Stimulated activated CD4-positive, alpha-beta T cell treated with anti-CD3 and anti-CD28 coated beads, Interleukin-1b, Interleukin-23, amount 100 ng/mL, for 1 hour (primary cell): Measurements from ENCODE around the gene EXOC4.
"Not testable (repeated sequence)": the region's sequence is repeated elsewhere in the genome, so short reads cannot be mapped to it uniquely, and the experiment has no call there.

Experiments
- DNase-seq, 2 donors: peaks; one replicate each; pipeline ENCODE4 v3.0.0-alpha.2; 2020; ENCODE audit warnings: low read depth in 2 of 2

Gene EXOC4

GRCh38 chr7:133275446-133276095 lies 22.7 kb downstream of the EXOC4 start:
- DNase-seq = no peak

DNA sequence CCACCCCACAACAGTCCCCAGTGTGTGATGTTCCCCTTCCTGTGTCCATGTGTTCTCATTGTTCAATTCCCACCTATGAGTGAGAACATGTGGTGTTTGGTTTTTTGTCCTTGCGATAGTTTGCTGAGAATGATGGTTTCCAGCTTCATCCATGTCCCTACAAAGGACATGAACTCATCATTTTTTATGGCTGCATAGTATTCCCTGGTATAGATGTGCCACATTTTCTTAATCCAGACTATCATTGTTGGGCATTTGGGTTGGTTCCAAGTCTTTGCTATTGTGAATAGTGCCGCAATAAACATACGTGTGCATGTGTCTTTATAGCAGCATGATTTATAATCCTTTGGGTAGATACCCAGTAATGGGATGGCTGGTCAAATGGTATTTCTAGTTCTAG lies 26.1 kb downstream of the EXOC4 start:
- not testable (repeated sequence) for DNase-seq

DNA sequence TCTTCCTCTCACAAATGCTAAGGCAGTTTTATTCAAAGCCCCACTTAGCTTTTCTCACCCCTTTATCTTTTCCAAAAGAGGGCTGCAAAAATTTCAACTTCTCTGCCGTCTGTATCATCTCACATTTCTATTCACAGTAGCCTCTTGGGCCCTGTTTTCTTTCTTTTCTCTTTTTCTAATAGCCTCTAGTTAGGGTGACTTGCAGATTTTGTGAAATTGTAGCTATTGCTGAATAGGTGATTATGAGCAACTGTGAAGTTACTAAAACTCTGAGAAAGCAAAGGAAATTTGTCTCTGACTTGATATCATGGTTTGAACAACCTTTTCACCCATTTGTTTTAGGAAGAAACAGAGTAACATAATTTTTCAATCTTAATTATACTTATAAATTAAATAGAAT lies 29.2 kb downstream of the EXOC4 start:
- DNase-seq = no peak

- DNase-seq = no peak
These were observed 31.2 kb downstream of the EXOC4 start for GRCh38 chr7:133284092-133284491.

GRCh38 chr7:133288970-133289369 lies 36.1 kb downstream of the EXOC4 start:
- no peak for DNase-seq

GRCh38 chr7:133290041-133290440 lies 37.2 kb downstream of the EXOC4 start:
- DNase-seq = no peak

DNA sequence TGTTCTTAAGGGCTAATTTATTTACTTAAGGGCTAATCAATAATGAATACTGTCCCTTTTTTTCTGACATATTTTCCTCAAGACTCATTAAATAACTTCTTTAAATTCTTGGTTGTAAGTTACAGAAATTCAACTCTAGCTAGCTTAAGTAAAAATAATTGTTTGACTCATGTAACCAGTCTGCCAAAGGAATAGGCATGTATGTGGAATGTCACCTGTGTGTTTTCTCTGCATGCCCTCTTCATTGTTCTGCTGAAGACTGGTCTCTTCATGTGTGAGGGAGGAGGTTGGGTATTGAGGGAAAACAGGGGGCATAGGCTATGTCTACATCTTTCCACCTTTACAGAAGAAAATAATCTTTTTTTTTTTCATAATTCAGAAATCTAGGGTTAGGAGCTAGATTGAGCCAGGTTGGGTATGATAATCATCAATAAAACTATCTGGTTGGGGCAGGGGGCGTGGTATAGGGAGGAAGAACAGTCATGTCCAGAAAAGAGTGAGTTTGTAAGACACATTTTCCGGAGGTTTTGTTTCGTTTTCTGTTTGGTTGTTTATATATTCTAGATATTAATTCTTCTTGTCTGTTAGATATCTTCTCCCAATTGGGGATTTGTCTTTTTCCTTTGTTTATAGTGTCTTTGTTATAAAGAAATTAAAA lies 37.9 kb downstream of the EXOC4 start:
- no peak for DNase-seq

- DNase-seq = no peak
These were observed 39.8 kb downstream of the EXOC4 start for GRCh38 chr7:133292631-133293030.

GRCh38 chr7:133293384-133294160 lies 40.7 kb downstream of the EXOC4 start:
- no peak for DNase-seq

DNA sequence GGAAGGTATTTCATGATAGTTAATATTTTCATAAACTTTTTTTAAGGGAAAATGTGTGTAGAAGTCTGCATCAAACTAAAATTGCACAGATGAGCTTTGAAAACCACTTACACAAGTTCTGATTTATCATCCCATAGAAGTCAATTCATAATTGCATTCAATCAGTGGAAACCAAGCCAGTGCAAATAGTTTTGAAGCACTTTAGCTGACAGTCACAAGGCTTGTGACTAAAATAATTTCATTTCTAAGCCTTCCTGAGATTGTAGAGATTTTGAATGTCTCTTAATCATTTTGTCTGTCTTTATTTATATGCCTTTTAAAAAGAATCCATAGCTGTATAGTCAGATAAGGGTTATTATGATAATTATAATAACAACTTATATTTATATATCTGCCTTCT lies 41.4 kb downstream of the EXOC4 start:
- no peak for DNase-seq

DNA sequence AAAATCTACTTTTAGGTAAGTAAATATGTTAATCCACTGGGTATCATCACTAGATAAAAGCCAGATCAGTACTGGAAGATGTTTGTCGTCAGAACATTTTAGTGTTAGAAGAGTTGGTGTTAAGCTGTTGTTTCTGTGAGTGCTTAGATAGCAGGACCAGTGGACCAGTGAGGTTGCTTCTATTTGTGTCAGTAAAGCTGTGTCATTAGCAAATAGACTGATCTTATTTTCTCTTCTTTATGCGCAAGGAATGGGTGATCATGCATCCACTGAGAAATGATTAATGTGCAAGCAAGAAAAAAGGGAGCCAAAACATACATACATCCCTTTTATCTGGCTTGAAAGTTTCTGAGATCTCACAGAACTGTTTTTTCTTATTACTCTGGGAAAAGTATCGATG lies 42.6 kb downstream of the EXOC4 start:
- no peak for DNase-seq

- no peak for DNase-seq
These were observed 44.2 kb downstream of the EXOC4 start for GRCh38 chr7:133297093-133297492.

GRCh38 chr7:133298080-133298479 lies 45.2 kb downstream of the EXOC4 start:
- DNase-seq = no peak

DNA sequence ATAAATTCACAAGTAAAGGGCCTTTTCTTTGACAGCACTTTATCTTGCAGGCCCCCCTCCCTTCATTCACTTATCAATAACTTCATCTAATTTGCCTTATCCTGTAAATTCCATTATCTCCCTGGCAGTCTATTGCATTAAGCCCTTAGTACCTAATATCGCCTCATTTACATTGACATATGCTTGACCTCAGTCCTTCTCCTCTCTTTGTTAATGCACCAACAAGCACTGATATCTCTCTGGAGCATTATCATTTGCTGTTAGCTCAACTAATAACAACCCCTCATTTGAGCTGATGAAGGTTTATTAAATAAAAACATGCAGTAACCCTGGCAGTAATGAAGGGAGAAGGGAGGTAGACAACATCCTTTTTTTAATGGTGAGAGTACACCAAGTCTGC lies 46.8 kb downstream of the EXOC4 start:
- no peak for DNase-seq

GRCh38 chr7:133300088-133300487 lies 47.2 kb downstream of the EXOC4 start:
- no peak for DNase-seq

DNA sequence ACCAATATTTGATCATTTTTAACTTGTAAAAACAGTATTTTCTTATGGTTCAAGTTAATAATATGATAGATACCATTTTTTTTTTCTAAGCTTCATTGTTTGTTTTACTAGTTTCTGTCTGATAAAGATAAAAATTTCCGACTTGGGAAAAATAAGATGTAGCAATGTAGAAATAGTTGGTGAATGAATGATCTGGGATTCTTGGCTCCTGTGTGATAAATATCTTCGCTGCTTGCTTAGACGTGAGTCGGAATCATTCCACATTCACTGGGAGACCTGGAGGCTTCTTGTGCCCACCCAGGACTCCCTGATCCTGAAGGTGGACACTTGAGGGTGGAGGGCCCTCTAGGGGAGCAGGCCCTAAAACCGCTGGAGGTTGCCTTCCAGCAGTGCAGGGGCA lies 47.9 kb downstream of the EXOC4 start:
- no peak for DNase-seq

DNA sequence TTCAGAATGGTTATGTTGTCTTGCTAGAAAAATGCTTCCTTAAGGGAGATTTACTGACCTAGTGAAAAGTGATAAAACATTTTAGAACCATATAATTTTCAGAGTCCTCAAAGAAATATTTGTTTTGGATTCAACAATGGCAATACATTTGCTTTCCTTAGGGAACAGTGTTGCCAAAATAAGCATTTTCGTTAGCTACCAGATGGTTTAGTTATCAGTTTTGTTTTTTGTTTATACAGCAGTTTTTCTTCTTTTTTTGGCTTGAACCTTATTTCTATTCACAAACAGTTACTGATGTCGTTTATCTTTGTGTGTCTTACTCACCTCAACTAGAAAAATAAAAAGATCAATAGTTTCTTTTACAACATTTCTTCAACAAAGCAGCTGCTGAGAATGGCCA lies 48.6 kb downstream of the EXOC4 start:
- DNase-seq = no peak

- DNase-seq = no peak
These were observed 50.5 kb downstream of the EXOC4 start for GRCh38 chr7:133303372-133303771.

DNA sequence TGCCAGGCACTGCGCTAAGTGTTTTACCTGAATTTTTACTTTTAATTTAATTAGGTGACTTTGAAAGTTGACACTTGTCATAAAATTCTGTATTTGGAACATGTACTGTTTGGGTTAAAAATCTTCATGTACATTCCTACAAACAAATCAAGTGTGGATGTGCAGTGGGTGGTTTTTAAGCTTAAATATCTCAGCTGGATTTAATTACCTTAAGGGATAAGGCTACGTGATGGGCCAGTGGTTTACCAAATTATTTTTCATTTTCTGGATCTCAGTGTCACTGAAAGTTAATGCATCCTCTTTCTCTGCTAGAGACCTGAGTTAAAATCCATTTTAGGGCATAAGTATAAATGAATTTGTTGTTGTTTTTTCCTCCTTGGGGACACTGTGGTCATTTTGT lies 51.1 kb downstream of the EXOC4 start:
- DNase-seq = no peak

- no peak for DNase-seq
These were observed 56.5 kb downstream of the EXOC4 start for GRCh38 chr7:133309333-133309732.

DNA sequence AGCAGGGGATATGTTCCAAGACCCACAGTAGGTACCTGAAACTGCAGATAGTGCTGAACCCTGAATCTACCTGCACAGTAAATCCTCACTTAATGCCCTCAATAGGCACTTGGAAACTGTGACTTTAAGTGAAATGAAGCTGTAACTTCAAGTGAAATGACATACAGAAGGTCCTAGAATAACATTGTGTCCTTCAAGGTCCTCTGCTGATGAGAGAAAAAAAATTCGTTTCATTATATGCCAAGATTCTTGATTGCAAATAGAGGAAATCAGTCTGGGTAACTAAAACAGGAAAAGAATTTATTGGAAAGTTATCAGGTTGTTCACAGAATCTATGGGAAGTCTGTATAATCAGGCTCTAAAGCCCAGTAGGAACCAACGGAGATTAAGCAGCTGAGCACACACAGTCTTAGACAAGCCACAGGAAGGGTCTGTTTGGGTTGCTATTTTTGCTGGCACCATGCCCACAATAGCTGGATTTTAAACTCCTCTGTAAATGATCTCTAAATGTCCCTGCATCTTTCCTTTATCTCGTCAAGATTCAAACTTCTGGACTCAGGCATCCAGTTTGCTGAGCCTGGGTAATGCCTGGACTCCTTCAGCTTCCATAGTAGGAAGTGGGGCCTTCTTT lies 57.5 kb downstream of the EXOC4 start:
- no peak for DNase-seq

DNA sequence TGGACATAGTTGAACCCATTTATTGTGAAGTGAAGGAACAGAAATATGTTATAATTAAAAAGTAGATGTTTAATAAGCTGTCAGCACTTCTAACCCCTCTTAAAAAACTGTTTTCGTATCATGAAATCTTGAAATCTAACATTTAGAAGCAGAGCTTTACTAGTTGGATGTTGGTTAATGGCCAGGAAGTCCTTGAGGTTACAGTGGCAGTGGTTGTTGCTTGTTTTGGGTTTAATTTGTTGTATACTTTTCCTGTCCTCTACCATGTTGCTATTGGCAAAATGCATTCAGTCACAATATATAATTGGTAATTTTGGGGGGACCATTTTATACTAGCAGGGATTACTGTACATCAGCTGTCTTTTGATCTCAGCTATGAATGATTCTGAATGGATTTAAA lies 60.7 kb downstream of the EXOC4 start:
- no peak for DNase-seq

DNA sequence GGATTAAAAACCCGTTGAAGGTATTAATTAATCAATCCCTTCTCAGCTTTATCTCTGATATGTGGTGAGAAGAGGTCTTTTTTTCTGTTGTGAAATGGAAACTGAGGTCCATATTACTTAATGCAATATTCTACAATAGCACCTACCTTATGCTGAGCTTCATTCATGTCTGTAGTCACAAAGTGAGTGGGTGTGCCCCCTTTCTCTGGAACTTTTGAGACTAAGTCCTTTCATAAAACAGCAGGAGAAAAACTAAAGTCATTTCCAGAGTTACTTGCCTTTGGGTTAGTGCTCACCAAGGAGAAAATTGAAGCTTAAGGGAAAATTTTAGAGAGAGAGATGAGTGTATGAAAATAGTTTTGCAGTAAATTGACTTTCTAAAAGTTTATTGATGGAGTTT lies 61.2 kb downstream of the EXOC4 start:
- no peak for DNase-seq
